HEK293 (cell line): Measurements from ENCODE around the gene RPS6KB2.

Experiments used
- CTCF ChIA-PET: fragments of 350-600 bp; formaldehyde crosslinking; extraction: SDS; loops from one replicate; lab custom pipeline; 2021; ENCODE audit warnings: antibody characterized with exemption; lab: Yijun Ruan, JAX
- POLR2A ChIA-PET: fragments of 300-600 bp; formaldehyde crosslinking; extraction: SDS; loops from one replicate; lab custom pipeline; 2020; ENCODE audit warnings: antibody characterized with exemption, inconsistent platforms; lab: Yijun Ruan, JAX
- H3K27ac ChIP-seq: fragments of 200-500 bp; sonication (Bioruptor generic); 2 replicates; pipeline ENCODE4 v1.5.1; 2014; ENCODE audit warnings: low read depth, low read length, control low read depth, inconsistent platforms; ENCODE audit errors: extremely low read depth
- H3K36me3 ChIP-seq, 2 experiments: fragments of 200-500 bp in 1 of 2; sonication (Bioruptor generic) in 1 of 2; 1 replicate in 1 of 2; 2 replicates in 1 of 2; pipeline ENCODE4 v1.5.1; 2014 to 2017; ENCODE audit warnings: inconsistent platforms in 2 of 2, low read length in 2 of 2; ENCODE audit not compliant: control insufficient read depth in 2 of 2, insufficient read depth in 1 of 2
- H3K4me1 ChIP-seq: fragments of 200-500 bp; sonication (Bioruptor generic); 2 replicates; pipeline ENCODE4 v1.5.1; 2014; ENCODE audit warnings: mild to moderate bottlenecking, low read length, inconsistent platforms; ENCODE audit not compliant: control insufficient read depth, insufficient read depth
- H3K4me3 ChIP-seq: 2 replicates; pipeline ENCODE4 v1.5.1; 2011; ENCODE audit warnings: low read depth, mild to moderate bottlenecking, control low read depth, low read length, moderate library complexity
- H3K9me3 ChIP-seq: fragments of 200-500 bp; sonication (Bioruptor generic); 2 replicates; pipeline ENCODE4 v1.5.1; 2014; ENCODE audit warnings: low read depth, low read length, inconsistent platforms; ENCODE audit not compliant: control insufficient read depth, insufficient read depth
- GLIS1 ChIP-seq: fragments of 450-650 bp; formaldehyde crosslinking; IDR thresholded peaks from 2 replicates; pipeline ENCODE4 v1.5.1; 2016; ENCODE audit warnings: missing biosample characterization, missing genetic modification characterization
- ZSCAN23 ChIP-seq: fragments of 450-650 bp; formaldehyde crosslinking; IDR thresholded peaks from 2 replicates; pipeline ENCODE4 v1.5.1; 2016; ENCODE audit warnings: missing biosample characterization, missing genetic modification characterization

RPS6KB2 gene

DNA sequence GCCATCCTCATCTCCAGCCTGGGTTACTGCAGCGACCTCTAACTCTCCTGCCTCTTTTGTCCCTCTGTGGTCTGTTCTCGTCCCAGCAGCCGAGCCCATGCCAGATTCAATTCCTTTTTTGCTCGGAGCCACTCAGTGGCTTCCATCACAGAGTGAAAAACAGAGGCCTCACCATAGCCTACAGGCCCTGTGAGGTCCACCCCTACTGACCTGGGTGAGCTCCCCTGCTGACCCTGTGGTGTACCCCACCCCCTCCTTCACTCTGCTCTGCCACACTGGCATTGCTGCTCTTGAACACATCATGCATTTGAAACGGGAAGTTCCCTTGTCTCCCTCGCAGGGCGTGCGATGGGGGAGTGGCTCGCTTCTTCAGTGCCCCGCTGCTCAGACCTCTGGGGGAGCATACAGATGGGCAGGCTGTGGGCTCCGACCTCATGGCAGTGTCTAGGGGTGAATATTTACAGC lies 56.6 kb downstream of the RPS6KB2 start:
- H3K4me3 ChIP-seq = no peak overlapping the region
- H3K4me1 ChIP-seq = no peaks in the 10 kb centered on the region
- H3K27ac ChIP-seq = no peak overlapping the region
- CTCF ChIA-PET = interaction anchor here (0.6 kb wide), 2 partner anchors 98 to 722 kb away, joined by 3 read pairs; no protein-coding TSS in a partner anchor
- no peaks in the 10 kb centered on the region for H3K9me3 ChIP-seq
- H3K36me3 ChIP-seq = peaks cover 0 to 30% of the 10 kb centered on the region in 2 experiments; a peak in 2 of 3 replicates
- TF ChIP-seq ZSCAN23 (tag by site-specific recombination) = no peak
- TF ChIP-seq GLIS1 (tag by site-specific recombination) = peak; percentile 31
- TF ChIP-seq, all 188 proteins: peak for 1
- POLR2A ChIA-PET = no interaction called here
